HuH-7.5 (cell line): Measurements from ENCODE around the gene ARHGEF38.
"Not testable (repeated sequence)": the region's sequence is repeated elsewhere in the genome, so short reads cannot be mapped to it uniquely, and the experiment has no call there.

ENCODE experiments used
- DNase-seq: peaks from one replicate; pipeline ENCODE4 v3.0.0; 2011; ENCODE audit warnings: low spot score

Gene ARHGEF38

DNA sequence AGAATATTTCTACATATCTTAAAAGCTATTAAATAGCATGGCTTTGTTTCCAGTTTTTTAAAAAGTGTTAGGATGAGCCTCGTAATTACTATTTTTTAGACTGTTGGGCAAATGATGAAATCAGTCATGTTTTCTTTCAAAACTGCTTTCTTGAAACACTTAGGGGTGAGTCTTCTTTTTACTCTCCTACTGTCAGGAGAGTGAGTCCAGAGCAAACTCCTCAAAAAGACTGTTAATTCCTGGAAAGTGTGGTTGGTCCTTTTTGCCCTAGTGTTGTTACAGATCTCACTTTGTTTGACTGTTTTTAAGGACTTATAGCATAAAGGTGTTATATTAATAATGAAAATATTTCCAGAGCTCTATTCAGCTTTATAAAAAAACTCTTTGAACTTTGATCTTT is 162.5 kb downstream of the ARHGEF38 start:
- DNase-seq: no peak

DNA sequence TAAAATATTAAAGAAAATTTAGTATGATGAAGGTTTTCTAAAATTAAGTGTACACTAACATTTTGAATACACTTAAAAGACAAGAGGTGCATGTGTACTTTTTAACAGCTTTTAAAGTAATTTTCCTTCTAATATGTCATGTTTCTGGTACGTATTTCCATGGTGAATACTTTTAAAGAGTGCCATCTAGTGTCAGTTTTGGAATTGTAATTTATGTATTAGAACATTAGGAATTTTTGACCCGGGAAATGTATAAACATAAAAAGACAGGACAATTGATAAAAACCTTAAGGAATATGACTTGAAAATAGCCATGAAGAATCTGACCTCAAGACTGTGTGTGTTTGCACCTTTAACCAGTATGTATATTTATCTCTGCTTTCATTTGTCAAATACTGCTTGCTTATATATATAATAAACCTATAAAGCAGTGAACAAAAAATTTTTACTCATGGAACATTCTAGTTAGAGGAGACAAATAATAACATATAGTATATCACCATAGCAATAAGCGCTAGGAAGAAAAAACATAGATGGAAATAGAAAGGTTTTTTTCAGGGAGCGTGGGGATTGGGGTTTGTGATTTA is 163.4 kb downstream of the ARHGEF38 start:
- no peak for DNase-seq

DNA sequence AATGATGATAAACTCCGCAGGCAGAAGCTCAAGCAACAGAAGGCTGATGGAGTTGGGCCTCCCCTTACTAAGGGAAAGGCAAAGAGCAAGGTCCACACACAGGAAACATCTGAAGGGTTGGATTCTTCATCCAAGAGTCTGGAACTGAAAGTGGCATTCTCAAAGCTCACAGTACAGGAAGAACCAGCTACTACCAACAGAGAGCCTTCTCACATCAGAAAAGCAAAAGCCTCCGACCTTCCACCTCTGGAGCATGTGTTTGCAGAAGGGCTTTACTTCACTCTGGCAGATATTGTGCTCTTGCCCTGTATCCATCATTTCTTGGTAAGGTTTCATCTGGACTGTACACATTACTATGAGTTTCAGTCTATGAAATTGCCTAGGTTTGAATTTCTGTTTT is 166.8 kb downstream of the ARHGEF38 start:
- no peak for DNase-seq

- no peak for DNase-seq
Observed at GRCh38 chr4:105725623-105726022, 173.2 kb downstream of the ARHGEF38 start.

GRCh38 chr4:105729895-105730294 is 177.5 kb downstream of the ARHGEF38 start:
- DNase-seq: not testable (repeated sequence)
